OCI-LY7 (cell line): Measurements from ENCODE around the gene TCAIM. TPM values are rescaled to one million over a fixed set of nuclear protein-coding genes. Genes with fewer than 3 reads are reported as not detected.
A peak's percentile ranks its signal among the peaks of the same experiment; 100 is the strongest.

Source experiments
- BruUV-seq: library from RNA; stranded (reverse); fragments of 400-500 nt; replicated peaks from 2 replicates; lab custom pipeline; 2021; lab: Mats Ljungman, UMichigan
- CTCF ChIA-PET: fragments of 300-600 bp; sonication (Branson Sonifier 250); formaldehyde crosslinking; loops from one replicate; lab custom pipeline; 2022; ENCODE audit warnings: antibody characterized with exemption; ENCODE audit not compliant: unreplicated experiment; lab: Charles Lee
- POLR2A ChIA-PET: fragments of 300-600 bp; sonication (Branson Sonifier 250); formaldehyde crosslinking; loops from one replicate; lab custom pipeline; 2022; ENCODE audit warnings: antibody characterized with exemption; lab: Charles Lee
- DNase-seq: peaks from one replicate; pipeline ENCODE4 v3.0.0-alpha.2; 2015; ENCODE audit warnings: low spot score
- H2AFZ ChIP-seq: fragments of 200-600 bp; sonication (generic), shearing (Covaris generic); 2 replicates; pipeline ENCODE4 v1.6.1; 2014; ENCODE audit warnings: mild to moderate bottlenecking, antibody characterized with exemption, low read length, moderate library complexity
- H3K27ac ChIP-seq: fragments of 200-600 bp; sonication (generic); 2 replicates; pipeline ENCODE4 v1.5.1; 2014; ENCODE audit warnings: mixed run types, low read depth, mild to moderate bottlenecking, moderate library complexity, low read length, inconsistent platforms; ENCODE audit not compliant: poor library complexity, severe bottlenecking
- H3K36me3 ChIP-seq: fragments of 200-600 bp; sonication (generic); 2 replicates; pipeline ENCODE4 v1.6.1; 2014; ENCODE audit warnings: mild to moderate bottlenecking, antibody characterized with exemption, low read length, moderate library complexity, mixed read lengths; ENCODE audit not compliant: insufficient read depth
- H3K4me1 ChIP-seq: fragments of 200-600 bp; sonication (generic); 2 replicates; pipeline ENCODE4 v1.5.1; 2014; ENCODE audit warnings: mild to moderate bottlenecking, low read length; ENCODE audit not compliant: insufficient read depth, poor library complexity, severe bottlenecking
- H3K4me2 ChIP-seq: fragments of 200-600 bp; sonication (generic); 2 replicates; pipeline ENCODE4 v1.6.1; 2014; ENCODE audit warnings: mild to moderate bottlenecking, low read length
- H3K4me3 ChIP-seq: fragments of 200-600 bp; sonication (generic); 2 replicates; pipeline ENCODE4 v1.5.1; 2014; ENCODE audit warnings: mild to moderate bottlenecking, low read depth, low read length; ENCODE audit not compliant: poor library complexity, severe bottlenecking
- H3K79me2 ChIP-seq: fragments of 200-600 bp; sonication (generic); 2 replicates; pipeline ENCODE4 v1.6.1; 2016; ENCODE audit warnings: low read depth, mild to moderate bottlenecking, low read length, moderate library complexity, mixed read lengths; ENCODE audit not compliant: insufficient read depth
- H3K9me2 ChIP-seq: fragments of 200-600 bp; sonication (generic); 2 replicates; pipeline ENCODE4 v1.6.1; 2016; ENCODE audit warnings: mild to moderate bottlenecking, low read length, mixed read lengths; ENCODE audit not compliant: insufficient read depth
- H3K9me3 ChIP-seq: fragments of 200-600 bp; sonication (generic); 2 replicates; pipeline ENCODE4 v1.6.1; 2014; ENCODE audit warnings: mild to moderate bottlenecking, mixed run types, low read length, mixed read lengths
- H4K20me1 ChIP-seq: fragments of 200-600 bp; sonication (generic); 2 replicates; pipeline ENCODE4 v1.6.1; 2014; ENCODE audit warnings: mild to moderate bottlenecking, antibody characterized with exemption, low read length, moderate library complexity, mixed read lengths; ENCODE audit not compliant: insufficient read depth
- CTCF ChIP-seq: fragments of 200-600 bp; sonication (generic); conservative IDR thresholded peaks from 2 replicates; pipeline ENCODE4 v1.5.1; 2014; ENCODE audit warnings: mild to moderate bottlenecking, antibody characterized with exemption, low read length, moderate library complexity, mixed read lengths
- EZH2phosphoT487 ChIP-seq: fragments of 200-600 bp; sonication (generic); IDR thresholded peaks from 2 replicates; pipeline ENCODE4 v1.6.1; 2018; ENCODE audit warnings: low read depth, borderline replicate concordance, mild to moderate bottlenecking, mixed run types, antibody characterized with exemption, low read length, moderate library complexity, mixed read lengths
- intact Hi-C: fragments of 100-400 bp; cut with micrococcal nuclease; formaldehyde crosslinking; loops from one replicate; pipeline ENCODE4 v1.10.0; 2022; ENCODE audit not compliant: unreplicated experiment
- total RNA-seq, 2 experiments: library from RNA; depleted of rRNA in 1 of 2; stranded (reverse); fragments of >200 nt in 1 of 2; shearing (Covaris generic) in 1 of 2; gene quantifications; 2 replicates each; pipeline ENCODE4 v1.2.3, GENCODE V29; 2014 to 2022

The TCAIM gene
- total RNA-seq, 2 experiments from 2014 or later = 15.2 to 24.0 TPM

DNA sequence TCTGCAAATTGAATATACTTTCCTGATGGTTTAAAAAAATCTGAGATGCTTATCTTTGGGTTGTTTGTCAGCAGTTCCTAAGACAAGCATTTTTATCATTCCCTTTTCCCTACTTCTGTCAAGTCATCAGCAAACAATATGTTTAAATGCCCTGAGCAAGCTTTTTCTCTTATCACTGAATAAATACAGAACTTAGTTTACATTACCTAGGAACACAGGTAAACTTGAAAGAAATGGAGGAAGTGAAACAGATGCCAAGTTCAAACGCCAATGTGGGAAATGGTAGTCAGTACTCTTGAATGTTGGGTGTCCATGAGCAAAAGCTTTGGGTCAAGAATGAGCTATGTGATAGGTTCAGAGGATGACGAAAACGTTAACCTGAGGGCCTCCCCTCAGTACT lies 17.2 kb upstream of the TCAIM start:
- no peak overlapping the region for H3K27ac ChIP-seq
- H4K20me1 ChIP-seq = no peaks in the 10 kb centered on the region; the same call in 1 of the 2 replicates
- no peak overlapping the region for H3K4me2 ChIP-seq
- ChIA-PET POLR2A (interaction anchor here (0.7 kb wide), 1 partner anchor 10 kb away, joined by 3 read pairs; no protein-coding TSS in a partner anchor), CTCF (no interaction called here)
- H3K36me3 ChIP-seq = no peaks in the 10 kb centered on the region
- H2AFZ ChIP-seq = no peak overlapping the region
- H3K4me3 ChIP-seq = no peak overlapping the region
- H3K79me2 ChIP-seq = no peaks in the 10 kb centered on the region
- H3K9me2 ChIP-seq = no peaks in the 10 kb centered on the region
- H3K9me3 ChIP-seq = no peaks in the 10 kb centered on the region
- no peak for DNase-seq
- no peaks in the 10 kb centered on the region for H3K4me1 ChIP-seq
- intact Hi-C loops = loop anchor here (5.0 kb wide), 1 partner anchor 591 kb away; no protein-coding TSS in a partner anchor
- TF ChIP-seq CTCF (no peak), EZH2phosphoT487 (no peak)
- no TSS peak for BruUV-seq

- intact Hi-C loops = loop anchor here (5.0 kb wide), 1 partner anchor 589 kb away; no protein-coding TSS in a partner anchor
- H3K9me2 ChIP-seq = no peaks in the 10 kb centered on the region
- POLR2A ChIA-PET = interaction anchor here (0.6 kb wide), 1 partner anchor 8 kb away, joined by 3 read pairs; no protein-coding TSS in a partner anchor
Measured at GRCh38 chr3:44323341-44323955, 15.1 kb upstream of the TCAIM start.

More at GRCh38 chr3:44323341-44323955, 15.1 kb upstream of the TCAIM start:
- H3K79me2 ChIP-seq = no peaks in the 10 kb centered on the region
- no peak overlapping the region for H3K4me2 ChIP-seq
- H2AFZ ChIP-seq = no peak overlapping the region
- H3K9me3 ChIP-seq = no peaks in the 10 kb centered on the region
- TF ChIP-seq EZH2phosphoT487 (no peak), CTCF (peak; percentile 97)
- BruUV-seq = no TSS peak
- H3K4me1 ChIP-seq = no peaks in the 10 kb centered on the region
- DNase-seq = peak; percentile 54
- CTCF ChIA-PET = no interaction called here
- no peaks in the 10 kb centered on the region for H3K36me3 ChIP-seq
- no peak overlapping the region for H3K27ac ChIP-seq
- H3K4me3 ChIP-seq = no peak overlapping the region
- no peaks in the 10 kb centered on the region; the same call in 1 of the 2 replicates for H4K20me1 ChIP-seq
